Neutrophil (primary cell): Measurements from ENCODE around the gene UGT3A2.

Experiments
- H3K27ac ChIP-seq: fragments of 200-600 bp; sonication (generic); 2 replicates; pipeline ENCODE4 v1.5.1; 2016; ENCODE audit warnings: mild to moderate bottlenecking, moderate library complexity
- H3K27me3 ChIP-seq: fragments of 200-600 bp; sonication (generic); 2 replicates; pipeline ENCODE4 v1.6.0; 2016; ENCODE audit warnings: mild to moderate bottlenecking
- H3K36me3 ChIP-seq: fragments of 200-600 bp; sonication (generic); 2 replicates; pipeline ENCODE4 v1.5.1; 2017
- H3K4me1 ChIP-seq, 2 experiments: fragments of 200-600 bp in 1 of 2; sonication (generic) in 1 of 2; 1 replicate in 1 of 2; 2 replicates in 1 of 2; pipeline versions ENCODE4 v1.5.1 to v1.6.1; 2013 to 2016; ENCODE audit warnings: low read depth in 1 of 2, low read length in 1 of 2, mild to moderate bottlenecking in 1 of 2, moderate library complexity in 1 of 2; ENCODE audit not compliant: control insufficient read depth in 1 of 2, insufficient read depth in 1 of 2
- H3K4me3 ChIP-seq, 2 experiments: fragments of 200-600 bp in 1 of 2; sonication (generic) in 1 of 2; 1 replicate in 1 of 2; 2 replicates in 1 of 2; pipeline ENCODE4 v1.5.1; 2013 to 2016; ENCODE audit warnings: low read depth in 1 of 2, low read length in 1 of 2, mild to moderate bottlenecking in 1 of 2, moderate library complexity in 1 of 2
- H3K9me3 ChIP-seq: fragments of 200-600 bp; sonication (generic); 2 replicates; pipeline ENCODE4 v1.5.1; 2016
- CTCF ChIP-seq: fragments of 200-600 bp; sonication (generic); IDR thresholded peaks from 2 replicates; pipeline ENCODE4 v1.5.1; 2016; ENCODE audit warnings: antibody characterized with exemption

The UGT3A2 gene

GRCh38 chr5:36017004-36017403 lies 49.7 kb downstream of the UGT3A2 start:
- Histone ChIP-seq H3K27ac (no peak overlapping the region), H3K27me3 (no peaks in the 10 kb centered on the region), H3K9me3 (no peaks in the 10 kb centered on the region), H3K36me3 (no peaks in the 10 kb centered on the region), H3K4me1 (no peaks in the 10 kb centered on the region), H3K4me3 (no peak overlapping the region)
- TF ChIP-seq CTCF = no peak

- Histone ChIP-seq H3K9me3 (no peaks in the 10 kb centered on the region), H3K27ac (no peak overlapping the region), H3K4me3 (no peak overlapping the region), H3K36me3 (no peaks in the 10 kb centered on the region), H3K4me1 (no peaks in the 10 kb centered on the region), H3K27me3 (no peaks in the 10 kb centered on the region)
- TF ChIP-seq CTCF = no peak
Observed at GRCh38 chr5:36013182-36013581, 53.5 kb downstream of the UGT3A2 start.

- Histone ChIP-seq H3K36me3 (no peaks in the 10 kb centered on the region), H3K27ac (no peak overlapping the region), H3K27me3 (no peaks in the 10 kb centered on the region), H3K9me3 (no peaks in the 10 kb centered on the region), H3K4me1 (no peaks in the 10 kb centered on the region), H3K4me3 (no peak overlapping the region)
- TF ChIP-seq CTCF = no peak
Observed at GRCh38 chr5:36009698-36010097, 57.0 kb downstream of the UGT3A2 start.

- no peak for TF ChIP-seq CTCF
- Histone ChIP-seq H3K36me3 (no peaks in the 10 kb centered on the region), H3K27ac (no peak overlapping the region), H3K4me1 (no peaks in the 10 kb centered on the region), H3K9me3 (no peaks in the 10 kb centered on the region), H3K27me3 (no peaks in the 10 kb centered on the region), H3K4me3 (no peak overlapping the region)
Observed at GRCh38 chr5:36007366-36007765, 59.3 kb downstream of the UGT3A2 start.

GRCh38 chr5:36006163-36006562 lies 60.5 kb downstream of the UGT3A2 start:
- no peaks in the 10 kb centered on the region for H3K4me1 ChIP-seq

More at GRCh38 chr5:36006163-36006562, 60.5 kb downstream of the UGT3A2 start:
- no peaks in the 10 kb centered on the region for H3K27me3 ChIP-seq
- no peak overlapping the region for H3K27ac ChIP-seq
- H3K4me3 ChIP-seq = no peak overlapping the region
- no peak for TF ChIP-seq CTCF
- no peaks in the 10 kb centered on the region for H3K9me3 ChIP-seq
- no peaks in the 10 kb centered on the region for H3K36me3 ChIP-seq
